CD4-positive, alpha-beta T cell treated with Interleukin-10 for 1 hour (primary cell): ENCODE results near the gene MAGI3.

Experiments used
- DNase-seq: peaks from one replicate; pipeline ENCODE4 v3.0.0-alpha.2; 2020

MAGI3 gene

GRCh38 chr1:113660088-113660487 is 269.8 kb downstream of the MAGI3 start:
- no peak for DNase-seq

- no peak for DNase-seq
Measured at GRCh38 chr1:113662101-113662500, 271.8 kb downstream of the MAGI3 start.

GRCh38 chr1:113663165-113663951 is 273.0 kb downstream of the MAGI3 start:
- DNase-seq: no peak

DNA sequence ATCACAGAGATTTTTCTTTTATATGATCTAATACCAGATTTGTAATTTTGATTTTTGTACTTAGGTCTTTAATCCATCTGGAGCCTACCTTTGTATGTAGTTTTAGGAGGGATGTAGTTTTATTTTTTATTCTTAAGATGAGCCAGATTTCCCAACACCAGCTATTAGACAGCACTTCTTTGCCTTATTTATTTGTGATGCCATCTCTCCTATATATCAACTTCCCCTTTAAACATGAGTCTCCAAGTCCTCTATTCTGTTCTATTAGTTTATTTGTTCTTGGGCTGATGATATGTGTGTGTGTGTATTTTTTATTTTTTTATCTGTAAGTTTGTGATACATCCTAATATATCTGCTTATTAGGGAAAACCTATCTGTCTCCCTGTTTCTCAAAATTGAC is 274.8 kb downstream of the MAGI3 start:
- DNase-seq: no peak

DNA sequence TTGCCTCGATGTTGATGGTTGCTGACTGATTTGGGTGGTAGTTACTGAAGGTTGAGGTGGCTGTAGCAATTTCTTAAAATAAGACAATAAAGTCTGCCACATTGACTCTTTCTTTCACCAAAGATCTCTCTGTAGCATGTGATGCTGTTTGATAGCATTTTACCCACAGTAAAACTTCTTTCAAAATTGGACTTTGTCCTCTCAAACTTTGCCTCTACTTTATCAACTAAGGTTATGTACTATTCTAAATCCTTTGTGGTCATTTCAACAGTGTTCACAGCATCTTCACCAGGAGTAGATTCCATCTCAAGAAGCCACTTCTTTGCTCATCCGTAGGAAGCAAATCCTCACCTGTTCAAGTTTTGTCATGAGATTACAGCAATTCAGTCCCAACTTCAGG is 275.8 kb downstream of the MAGI3 start:
- no peak for DNase-seq

GRCh38 chr1:113669988-113670387 is 279.7 kb downstream of the MAGI3 start:
- no peak for DNase-seq

DNA sequence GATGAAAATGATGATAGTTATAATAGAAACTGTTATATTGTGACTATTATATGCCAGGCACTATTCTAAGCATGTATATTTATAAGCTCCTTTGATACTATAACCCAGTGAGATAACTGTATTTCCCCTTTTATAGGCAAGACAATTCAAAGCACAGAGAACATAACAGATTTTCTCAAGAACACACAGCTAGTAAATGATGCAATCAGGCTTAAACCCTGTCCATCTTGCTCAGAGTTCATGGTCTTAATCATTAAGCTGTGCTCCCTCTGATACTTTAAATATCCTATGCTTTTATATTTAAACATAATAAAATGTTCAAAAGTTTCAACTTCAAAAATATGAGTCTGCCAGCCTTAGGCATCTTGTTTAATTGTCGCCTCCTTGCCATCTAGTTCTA is 280.3 kb downstream of the MAGI3 start:
- no peak for DNase-seq

- DNase-seq: no peak
Measured at GRCh38 chr1:113672491-113672890, 282.2 kb downstream of the MAGI3 start.

- no peak for DNase-seq
Measured at GRCh38 chr1:113674591-113674990, 284.3 kb downstream of the MAGI3 start.

- DNase-seq: no peak
Measured at GRCh38 chr1:113675302-113675701, 285.0 kb downstream of the MAGI3 start.

DNA sequence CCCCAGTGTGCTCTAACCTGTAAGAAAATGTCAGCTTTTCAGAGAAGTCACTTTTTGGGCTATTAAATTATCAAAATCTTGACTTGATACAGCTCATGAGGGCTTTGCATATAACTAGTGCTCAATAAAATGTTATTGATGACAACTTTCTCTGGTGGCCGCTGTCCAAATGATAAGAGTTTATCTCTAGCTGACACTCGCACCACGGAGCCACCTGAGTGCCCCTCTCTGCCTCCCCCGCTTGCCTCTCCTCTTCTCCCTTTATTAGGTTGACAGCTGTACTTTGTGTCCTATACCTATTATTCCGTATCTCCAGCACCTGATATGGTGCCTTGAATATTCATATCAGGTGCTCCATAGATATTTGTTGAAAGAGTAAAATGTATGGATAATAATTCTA is 286.2 kb downstream of the MAGI3 start:
- DNase-seq: no peak

GRCh38 chr1:113677250-113678158 is 287.2 kb downstream of the MAGI3 start:
- peak; percentile 51 for DNase-seq

DNA sequence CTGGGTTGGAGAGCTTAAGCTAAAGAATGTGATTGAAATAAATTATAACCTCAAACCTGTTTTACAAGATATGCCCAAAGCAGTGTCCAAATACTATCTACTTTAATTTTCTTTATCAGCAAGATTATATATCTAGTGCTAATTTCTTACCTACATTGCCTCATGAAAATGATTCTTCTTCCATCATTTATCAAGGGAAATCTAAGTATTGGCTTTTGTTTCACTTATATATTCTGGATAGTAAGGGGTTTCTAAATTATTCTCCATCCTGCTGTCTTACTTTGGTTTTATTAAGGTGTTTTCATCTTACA is 287.8 kb downstream of the MAGI3 start:
- no peak for DNase-seq

DNA sequence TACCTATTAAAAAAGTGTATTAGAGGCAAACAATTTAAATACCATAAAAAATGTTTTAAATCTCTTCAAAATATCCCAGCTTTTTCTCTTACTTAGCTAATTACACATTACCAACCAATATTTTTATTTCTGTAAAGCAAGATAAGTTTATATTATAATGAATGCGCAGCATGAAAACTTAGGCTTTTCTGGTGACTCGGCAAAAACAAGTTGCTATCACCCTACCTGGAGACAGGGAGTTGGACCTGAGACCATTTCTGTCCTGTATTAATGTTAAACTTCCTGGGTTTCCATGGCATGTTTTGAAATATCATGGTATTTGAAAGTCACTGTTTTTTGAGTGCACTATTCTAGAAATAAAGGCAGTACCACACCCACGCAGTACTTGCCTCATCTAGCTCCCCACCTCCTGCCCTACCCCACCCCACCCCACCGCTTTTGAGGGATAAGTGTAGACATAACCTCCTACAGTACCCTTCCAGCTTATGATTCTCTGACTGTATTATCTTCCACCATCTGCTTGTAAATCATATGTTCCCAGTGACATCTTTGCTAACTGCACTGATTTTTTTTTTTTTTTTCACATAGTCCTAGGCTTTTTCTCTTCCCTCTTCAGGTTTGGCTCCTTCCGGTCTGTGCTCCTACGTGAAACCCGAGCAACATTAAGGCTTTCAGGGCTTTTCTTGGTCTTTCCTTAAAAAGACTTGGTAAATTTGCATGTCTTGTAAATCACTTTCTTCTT is 291.5 kb downstream of the MAGI3 start:
- no peak for DNase-seq

DNA sequence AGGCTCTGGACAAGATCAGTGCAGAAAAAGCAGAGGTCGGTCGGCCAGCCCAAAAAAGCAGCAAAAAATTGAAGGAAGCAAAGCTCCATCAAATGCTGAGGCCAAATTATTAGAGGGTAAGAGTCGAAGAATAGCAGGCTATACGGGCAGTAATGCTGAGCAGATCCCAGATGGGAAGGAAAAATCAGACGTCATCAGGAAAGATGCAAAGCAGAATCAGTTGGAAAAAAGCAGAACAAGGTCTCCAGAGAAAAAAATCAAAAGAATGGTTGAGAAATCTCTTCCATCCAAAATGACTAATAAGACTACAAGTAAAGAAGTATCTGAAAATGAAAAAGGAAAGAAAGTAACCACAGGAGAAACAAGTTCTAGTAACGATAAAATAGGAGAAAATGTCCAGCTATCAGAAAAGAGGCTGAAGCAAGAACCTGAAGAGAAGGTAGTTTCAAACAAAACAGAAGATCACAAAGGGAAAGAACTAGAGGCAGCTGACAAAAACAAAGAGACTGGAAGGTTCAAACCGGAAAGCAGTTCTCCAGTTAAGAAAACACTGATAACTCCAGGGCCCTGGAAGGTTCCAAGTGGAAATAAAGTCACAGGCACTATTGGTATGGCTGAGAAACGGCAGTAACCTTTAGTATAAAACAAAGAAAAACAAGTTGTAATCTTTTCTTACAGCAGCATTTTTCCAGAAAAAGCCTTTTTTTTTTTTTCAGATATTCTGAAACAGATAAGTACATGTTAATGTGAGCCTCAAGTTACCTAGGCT is 293.3 kb downstream of the MAGI3 start:
- no peak for DNase-seq

DNA sequence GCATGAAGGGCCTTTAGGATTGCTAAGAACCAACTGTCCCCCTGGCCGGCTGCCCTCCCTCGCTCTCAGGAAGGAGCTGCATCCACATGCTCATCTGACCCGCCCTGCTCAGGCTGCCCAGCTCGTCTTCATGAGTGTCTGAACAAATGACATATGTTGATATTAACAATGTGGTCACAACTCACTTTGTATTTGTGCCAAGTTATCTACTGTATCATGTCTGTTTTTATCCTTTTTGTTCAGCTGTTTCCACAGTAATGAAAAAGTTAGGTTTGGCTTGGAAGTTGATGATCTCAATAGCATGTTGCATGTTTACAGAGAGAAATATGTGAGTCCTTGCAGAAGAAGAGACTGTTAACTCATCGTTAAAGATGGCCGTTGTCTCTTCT is 293.8 kb downstream of the MAGI3 start:
- no peak for DNase-seq

DNA sequence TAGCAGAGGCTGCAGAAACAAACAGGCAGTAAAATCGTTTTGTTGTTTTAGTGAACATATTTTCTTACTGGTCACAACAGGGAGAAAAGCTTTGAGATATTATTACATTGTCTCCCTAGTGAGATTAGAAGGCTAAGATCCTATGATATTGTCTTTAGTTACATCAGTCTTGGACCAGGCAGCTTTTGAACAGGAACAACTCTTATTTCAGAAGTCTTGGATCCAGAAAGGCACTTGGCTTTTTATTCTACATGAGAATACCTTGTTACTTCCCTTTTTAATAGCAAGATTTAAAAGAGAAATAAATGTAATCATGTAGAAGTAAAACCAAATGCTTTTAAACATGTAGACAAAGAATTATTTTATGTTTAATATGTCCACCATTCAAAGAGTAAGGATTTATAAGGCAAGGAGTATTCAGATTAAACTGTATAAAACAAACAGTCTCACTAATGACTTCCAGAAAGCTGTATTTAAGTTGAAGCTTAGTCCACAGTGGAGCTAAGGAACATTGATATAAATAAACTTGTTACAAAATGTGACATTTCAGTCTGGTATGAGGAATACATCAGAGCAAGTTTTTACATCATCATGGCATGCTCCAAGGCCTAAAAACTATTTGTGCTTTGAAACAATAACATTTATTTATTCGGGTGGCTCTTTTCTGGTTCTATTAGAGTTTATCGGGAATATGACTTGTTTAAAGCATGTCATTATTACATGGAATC is 296.7 kb downstream of the MAGI3 start:
- no peak for DNase-seq

DNA sequence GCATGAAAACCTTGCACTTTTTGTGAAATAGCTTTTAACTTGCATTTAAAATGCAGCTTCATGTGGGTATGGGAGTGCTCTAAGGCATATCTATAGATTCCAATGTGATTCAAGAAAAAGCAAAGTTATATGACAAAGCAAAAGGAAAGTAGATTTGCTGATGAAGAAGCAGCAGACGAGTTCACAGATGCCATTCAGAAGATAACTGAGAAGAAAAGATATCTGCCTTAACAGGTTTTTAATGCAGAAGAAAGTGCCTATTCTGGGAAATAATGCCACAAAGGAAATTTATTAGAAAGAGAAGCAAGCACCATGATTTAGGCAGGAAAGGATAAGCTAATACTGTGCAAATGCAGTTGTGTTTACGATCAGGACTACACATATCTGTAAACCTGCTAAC is 300.9 kb downstream of the MAGI3 start:
- no peak for DNase-seq

DNA sequence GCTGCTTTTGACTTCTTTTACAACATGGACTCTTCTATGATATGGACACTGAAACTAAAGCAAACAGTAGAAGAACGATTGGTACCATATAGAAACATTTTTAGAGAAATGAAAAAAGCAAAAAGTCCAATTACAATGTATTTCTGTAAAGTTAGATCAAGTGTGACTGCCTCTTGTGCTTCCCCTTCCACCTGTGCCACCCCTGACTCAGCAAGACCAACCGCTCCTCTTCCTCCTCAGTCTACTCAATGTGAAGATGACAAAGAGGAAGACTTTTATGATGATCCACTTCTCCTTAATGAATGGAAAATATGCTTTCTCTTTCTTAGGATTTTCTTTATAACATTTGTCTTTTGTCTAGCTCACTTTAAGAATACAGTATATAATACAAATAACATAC is 302.0 kb downstream of the MAGI3 start:
- no peak for DNase-seq

DNA sequence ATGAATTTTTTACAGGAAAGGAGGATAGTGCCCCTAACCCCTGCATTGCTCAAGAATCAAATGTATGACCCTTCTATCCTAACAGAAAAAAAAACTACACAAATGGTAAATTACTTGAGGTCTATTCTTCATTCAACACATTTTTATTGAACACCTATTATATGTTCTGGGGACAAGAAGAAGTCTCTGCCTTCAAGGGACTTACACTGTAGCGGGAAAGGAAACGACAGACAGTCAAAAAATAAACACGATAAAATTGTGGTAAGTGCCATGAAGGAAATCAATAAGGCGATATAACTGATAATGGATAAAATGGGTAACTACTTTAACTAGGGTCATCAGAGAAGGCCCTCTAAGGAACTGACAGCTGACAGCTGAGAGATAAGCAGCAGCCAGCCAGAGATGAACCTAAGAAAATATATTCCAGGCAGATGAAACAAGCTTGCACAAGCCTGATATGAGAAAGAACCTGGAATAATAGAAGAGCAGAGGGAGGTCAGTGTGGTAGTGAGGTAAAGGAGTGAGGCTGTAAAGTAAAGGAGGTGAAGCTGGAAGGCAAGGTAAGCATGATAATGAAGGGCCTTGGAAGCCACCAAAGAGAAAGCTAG is 302.6 kb downstream of the MAGI3 start:
- DNase-seq: no peak

GRCh38 chr1:113694910-113695309 is 304.6 kb downstream of the MAGI3 start:
- DNase-seq: no peak

DNA sequence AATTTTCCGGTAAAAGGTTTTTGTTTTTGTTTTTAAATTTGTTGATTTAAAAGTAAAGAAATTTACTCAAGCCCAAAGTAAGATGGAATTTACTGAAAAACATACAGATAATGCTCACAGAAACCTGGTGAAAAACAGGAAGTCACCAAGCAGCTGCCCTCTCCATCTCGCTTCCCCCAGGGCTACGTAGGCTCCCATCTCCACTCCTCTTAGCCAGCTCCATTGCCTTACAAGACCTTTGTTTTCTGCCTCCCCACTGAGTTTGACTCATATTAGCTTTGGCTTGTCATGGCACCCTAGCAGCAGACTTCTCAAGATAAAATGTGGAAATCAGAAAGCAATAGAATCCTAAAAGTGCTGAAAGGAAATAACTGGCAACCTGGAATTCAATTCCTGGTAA is 311.1 kb downstream of the MAGI3 start:
- no peak for DNase-seq
